AG04449 (cell line): ENCODE measurements around the gene SOBP.

ENCODE experiments used
- CTCF ChIA-PET: fragments of 350-600 bp; formaldehyde crosslinking; extraction: SDS; loops from one replicate; lab custom pipeline; 2021; ENCODE audit warnings: antibody characterized with exemption; lab: Yijun Ruan, JAX
- POLR2A ChIA-PET: fragments of 400-600, 350-600 bp; formaldehyde crosslinking; extraction: SDS; loops from one replicate; lab custom pipeline; 2020; ENCODE audit warnings: antibody characterized with exemption, inconsistent platforms; lab: Yijun Ruan, JAX
- DNase-seq: peaks from one replicate; pipeline ENCODE4 v3.0.0-alpha.2; 2010; ENCODE audit warnings: low read depth, low spot score
- H3K4me3 ChIP-seq: 2 replicates; pipeline ENCODE4 v1.5.1; 2011; ENCODE audit warnings: low read depth, mild to moderate bottlenecking, control low read depth, low read length
- CTCF ChIP-seq: IDR thresholded peaks from one replicate; pipeline ENCODE4 v1.5.1; 2011; ENCODE audit warnings: mild to moderate bottlenecking, moderate library complexity, low read length, control low read depth, inconsistent platforms; ENCODE audit not compliant: insufficient read depth; ENCODE audit errors: missing control alignments

Gene SOBP

GRCh38 chr6:107616775-107617174 lies 126.9 kb downstream of the SOBP start:
- CTCF ChIA-PET, result no interaction called here
- TF ChIP-seq CTCF, result no peak
- H3K4me3 ChIP-seq, result no peak overlapping the region
- POLR2A ChIA-PET, result no interaction called here
- no peak for DNase-seq

GRCh38 chr6:107617341-107617932 lies 127.5 kb downstream of the SOBP start:
- ChIA-PET POLR2A (no interaction called here), CTCF (no interaction called here)
- H3K4me3 ChIP-seq, result no peak overlapping the region
- no peak for DNase-seq
- no peak for TF ChIP-seq CTCF

GRCh38 chr6:107618672-107619071 lies 128.8 kb downstream of the SOBP start:
- no peak overlapping the region for H3K4me3 ChIP-seq
- no peak for TF ChIP-seq CTCF
- CTCF ChIA-PET, result no interaction called here
- no peak for DNase-seq
- POLR2A ChIA-PET, result no interaction called here

GRCh38 chr6:107620732-107621131 lies 130.8 kb downstream of the SOBP start:
- POLR2A ChIA-PET, result no interaction called here
- no peak for DNase-seq
- H3K4me3 ChIP-seq, result no peak overlapping the region
- no peak for TF ChIP-seq CTCF
- CTCF ChIA-PET, result no interaction called here

- ChIA-PET POLR2A (no interaction called here), CTCF (no interaction called here)
- no peak for TF ChIP-seq CTCF
- no peak for DNase-seq
- no peak overlapping the region for H3K4me3 ChIP-seq
Measured at GRCh38 chr6:107621229-107621937, 131.5 kb downstream of the SOBP start.

GRCh38 chr6:107622269-107622668 lies 132.4 kb downstream of the SOBP start:
- H3K4me3 ChIP-seq, result no peak overlapping the region
- ChIA-PET CTCF (no interaction called here), POLR2A (no interaction called here)
- no peak for DNase-seq
- no peak for TF ChIP-seq CTCF
